ENCODE data around the gene TDRD1. TPM values are rescaled to one million over a fixed set of nuclear protein-coding genes. Genes with fewer than 3 reads are reported as not detected.

Gene TDRD1
- total and polyA plus RNA-seq, 2 donors from 2014 or later = 0.88 TPM; not detected in 1

DNA sequence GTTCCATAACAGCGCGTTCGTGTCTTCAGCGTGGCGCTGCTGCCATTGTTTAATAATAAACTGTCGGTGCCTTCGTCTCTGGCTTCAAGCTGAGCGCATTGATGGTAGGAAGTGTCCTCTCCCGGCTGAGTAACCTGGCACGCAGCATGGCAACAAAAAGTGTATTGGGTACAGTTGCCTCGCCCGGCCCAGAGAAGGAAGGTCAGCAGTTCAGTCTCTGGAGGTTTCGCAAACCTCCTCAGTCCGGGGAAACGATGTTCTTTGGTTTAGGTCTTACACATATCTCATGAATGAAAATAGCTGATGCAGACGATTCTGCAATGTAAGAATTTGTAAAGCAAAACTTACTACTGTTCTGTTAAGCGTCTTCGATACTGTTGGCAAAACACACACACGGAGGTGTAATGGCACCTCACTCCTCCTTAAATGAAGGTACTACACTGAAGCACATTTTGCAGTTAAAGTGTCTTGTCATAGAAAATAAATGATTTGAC, 4.4 kb upstream of the TDRD1 start:
- peaks cover 0 to 8% (median 3%) of the 10 kb centered on the region in 3 donors for H3K4me1 ChIP-seq (ENCODE audit: control insufficient read depth in 2 of 3, insufficient read depth in 2 of 3, low read depth in 1 of 3, low read length in 3 of 3)
- intact Hi-C loops (cut with DNase I) = no loop called here
- peak in 1 of 5 donors; percentile 83 for DNase-seq
- no peaks in the 10 kb centered on the region for H3K27me3 ChIP-seq (ENCODE audit: control insufficient read depth, insufficient read depth, low read length)
- H3K9ac ChIP-seq (ENCODE audit: low read length in 3 of 3) = peak overlapping the region; percentile 2 to 60 (median 43)
- TF ChIP-seq, protein P1, sequence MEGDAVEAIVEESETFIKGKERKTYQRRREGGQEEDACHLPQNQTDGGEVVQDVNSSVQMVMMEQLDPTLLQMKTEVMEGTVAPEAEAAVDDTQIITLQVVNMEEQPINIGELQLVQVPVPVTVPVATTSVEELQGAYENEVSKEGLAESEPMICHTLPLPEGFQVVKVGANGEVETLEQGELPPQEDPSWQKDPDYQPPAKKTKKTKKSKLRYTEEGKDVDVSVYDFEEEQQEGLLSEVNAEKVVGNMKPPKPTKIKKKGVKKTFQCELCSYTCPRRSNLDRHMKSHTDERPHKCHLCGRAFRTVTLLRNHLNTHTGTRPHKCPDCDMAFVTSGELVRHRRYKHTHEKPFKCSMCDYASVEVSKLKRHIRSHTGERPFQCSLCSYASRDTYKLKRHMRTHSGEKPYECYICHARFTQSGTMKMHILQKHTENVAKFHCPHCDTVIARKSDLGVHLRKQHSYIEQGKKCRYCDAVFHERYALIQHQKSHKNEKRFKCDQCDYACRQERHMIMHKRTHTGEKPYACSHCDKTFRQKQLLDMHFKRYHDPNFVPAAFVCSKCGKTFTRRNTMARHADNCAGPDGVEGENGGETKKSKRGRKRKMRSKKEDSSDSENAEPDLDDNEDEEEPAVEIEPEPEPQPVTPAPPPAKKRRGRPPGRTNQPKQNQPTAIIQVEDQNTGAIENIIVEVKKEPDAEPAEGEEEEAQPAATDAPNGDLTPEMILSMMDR (IDR thresholded peaks at IDR 0.05; ENCODE audit: borderline replicate concordance, extremely low read depth, insufficient read depth) = no peak
- FAIRE-seq = no peak
- H3K9me3 ChIP-seq (ENCODE audit: control insufficient read depth in 2 of 3, insufficient read depth in 1 of 3, low read length in 3 of 3) = no peaks in the 10 kb centered on the region
- H3K36me3 ChIP-seq (ENCODE audit: control insufficient read depth in 2 of 3, insufficient read depth in 3 of 3, low read length in 3 of 3) = no peaks in the 10 kb centered on the region
- H3K27ac ChIP-seq (ENCODE audit: low read depth in 2 of 2, low read length in 2 of 2) = peak overlapping the region; percentile 75 to 87
- H3K4me3 ChIP-seq (ENCODE audit: low read length in 3 of 3) = peak overlapping the region; percentile 86 to 97 (median 88)

DNA sequence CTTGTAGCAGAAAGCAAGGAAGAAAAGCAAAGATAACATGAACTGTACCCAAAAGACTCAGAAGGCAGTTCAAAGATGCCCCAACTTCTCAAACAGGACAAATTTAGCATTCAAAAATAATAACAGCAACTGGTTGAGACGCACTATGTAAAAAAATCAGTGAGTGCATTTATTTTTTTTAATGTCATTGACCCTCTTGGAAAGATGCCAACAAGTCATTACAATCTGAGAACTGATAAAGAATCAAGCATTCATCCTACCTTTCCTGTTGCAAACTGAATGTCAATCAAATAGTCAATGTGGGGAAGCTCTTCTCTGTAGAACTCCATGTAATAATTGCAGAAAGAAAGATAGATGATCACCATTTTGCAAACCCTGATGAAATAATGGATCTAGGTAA, 3.5 kb upstream of the TDRD1 start:
- TF ChIP-seq, protein P1 (IDR thresholded peaks at IDR 0.05; ENCODE audit: borderline replicate concordance, extremely low read depth, insufficient read depth) = no peak
- DNase-seq (no peak), FAIRE-seq (no peak)
- H3K36me3 ChIP-seq (ENCODE audit: control insufficient read depth in 2 of 3, insufficient read depth in 3 of 3, low read length in 3 of 3) = no peaks in the 10 kb centered on the region
- H3K4me1 ChIP-seq (ENCODE audit: control insufficient read depth in 2 of 3, insufficient read depth in 2 of 3, low read depth in 1 of 3, low read length in 3 of 3) = peaks cover 0 to 4% (median 3%) of the 10 kb centered on the region in 3 donors
- no peaks in the 10 kb centered on the region for H3K27me3 ChIP-seq (ENCODE audit: control insufficient read depth, insufficient read depth, low read length)
- H3K9ac ChIP-seq (ENCODE audit: low read length in 3 of 3) = no peak overlapping the region
- no peaks in the 10 kb centered on the region for H3K9me3 ChIP-seq (ENCODE audit: control insufficient read depth in 2 of 3, insufficient read depth in 1 of 3, low read length in 3 of 3)
- no peak overlapping the region for H3K4me3 ChIP-seq (ENCODE audit: low read length in 3 of 3)
- intact Hi-C loops (cut with DNase I) = no loop called here
- H3K27ac ChIP-seq (ENCODE audit: low read depth in 2 of 2, low read length in 2 of 2) = no peak overlapping the region

DNA sequence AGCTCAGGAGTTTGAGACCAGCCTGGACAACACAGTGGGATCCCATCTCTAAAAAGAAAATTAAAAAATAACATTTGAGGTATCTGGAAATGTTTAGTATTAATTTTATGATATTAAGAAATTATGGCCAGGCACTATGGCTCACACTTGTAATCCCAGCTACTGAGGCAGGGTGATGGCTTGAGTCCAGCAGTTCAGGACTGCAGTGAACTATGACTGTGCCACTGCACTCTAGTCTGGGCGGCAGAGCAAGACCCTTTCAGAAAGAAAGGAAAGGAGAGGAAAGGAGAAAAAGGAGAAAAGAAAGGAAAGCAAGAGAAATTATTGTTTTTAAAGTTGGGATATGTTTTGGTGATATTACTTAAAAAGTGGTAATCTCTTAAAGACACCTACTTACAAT, 2.6 kb upstream of the TDRD1 start:
- DNase-seq = no peak
- FAIRE-seq = no peak
- Histone ChIP-seq H3K27me3 (ENCODE audit: control insufficient read depth, insufficient read depth, low read length) (no peaks in the 10 kb centered on the region), H3K4me1 (ENCODE audit: control insufficient read depth in 2 of 3, insufficient read depth in 2 of 3, low read depth in 1 of 3, low read length in 3 of 3) (peaks cover 0 to 10% (median 3%) of the 10 kb centered on the region in 3 donors), H3K9ac (ENCODE audit: low read length in 3 of 3) (no peak overlapping the region), H3K36me3 (ENCODE audit: control insufficient read depth in 2 of 3, insufficient read depth in 3 of 3, low read length in 3 of 3) (no peaks in the 10 kb centered on the region), H3K27ac (ENCODE audit: low read depth in 2 of 2, low read length in 2 of 2) (no peak overlapping the region), H3K4me3 (ENCODE audit: low read length in 3 of 3) (no peak overlapping the region), H3K9me3 (ENCODE audit: control insufficient read depth in 2 of 3, insufficient read depth in 1 of 3, low read length in 3 of 3) (no peaks in the 10 kb centered on the region)
- TF ChIP-seq, protein P1 (IDR thresholded peaks at IDR 0.05; ENCODE audit: borderline replicate concordance, extremely low read depth, insufficient read depth) = no peak
- intact Hi-C loops (cut with DNase I) = no loop called here

DNA sequence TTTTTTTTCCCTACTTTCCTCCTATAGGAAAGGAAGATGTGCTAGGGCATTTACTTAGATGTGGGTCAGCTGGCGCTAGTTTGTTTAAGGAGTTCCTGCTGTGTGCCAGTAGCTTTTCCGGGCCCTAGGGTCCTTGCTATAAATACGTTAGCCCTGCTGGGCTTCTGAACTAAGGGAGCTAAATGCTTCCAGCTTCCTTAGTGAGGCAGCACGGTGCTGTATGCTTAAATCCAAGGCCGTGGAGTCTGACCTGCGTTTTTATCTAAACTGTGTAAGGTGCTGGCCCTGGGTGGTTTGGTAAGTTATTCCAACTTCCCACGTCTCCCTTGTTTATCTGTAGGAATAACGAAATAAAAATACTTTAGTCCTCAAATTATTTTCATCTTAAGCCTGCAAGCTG, 594 bp downstream of the TDRD1 start:
- Histone ChIP-seq H3K27ac (ENCODE audit: low read depth in 2 of 2, low read length in 2 of 2) (no peak overlapping the region), H3K36me3 (ENCODE audit: control insufficient read depth in 2 of 3, insufficient read depth in 3 of 3, low read length in 3 of 3) (no peaks in the 10 kb centered on the region), H3K4me1 (ENCODE audit: control insufficient read depth in 2 of 3, insufficient read depth in 2 of 3, low read depth in 1 of 3, low read length in 3 of 3) (peaks cover 0 to 13% (median 2%) of the 10 kb centered on the region in 3 donors), H3K4me3 (ENCODE audit: low read length in 3 of 3) (no peak overlapping the region), H3K9me3 (ENCODE audit: control insufficient read depth in 2 of 3, insufficient read depth in 1 of 3, low read length in 3 of 3) (no peaks in the 10 kb centered on the region), H3K9ac (ENCODE audit: low read length in 3 of 3) (no peak overlapping the region), H3K27me3 (ENCODE audit: control insufficient read depth, insufficient read depth, low read length) (no peaks in the 10 kb centered on the region)
- TF ChIP-seq, protein P1 (IDR thresholded peaks at IDR 0.05; ENCODE audit: borderline replicate concordance, extremely low read depth, insufficient read depth) = no peak
- FAIRE-seq (no peak), DNase-seq (no peak)
- intact Hi-C loops (cut with DNase I) = no loop called here
